Psoas muscle (tissue), 8 donors: ENCODE results near the gene OR4D1. TPM values are rescaled to one million over a fixed set of nuclear protein-coding genes. Genes with fewer than 3 reads are reported as not detected.
A peak's percentile ranks its signal among the peaks of the same experiment; 100 is the strongest.

Experiments
- ATAC-seq, 4 donors: fragments of 200-7000 bp; cut with Tn5 transposase; one replicate each; pipeline ENCODE4 v1.9.1; 2020; ENCODE audit warnings: moderate library complexity in 3 of 4, mild to moderate bottlenecking in 2 of 4
- DNase-seq, 2 donors: peaks; one replicate each; pipeline ENCODE4 v3.0.0-alpha.2; 2020
- H3K27ac ChIP-seq: fragments of 200-600 bp; one replicate; pipeline ENCODE4 v1.8.0; 2022
- H3K27me3 ChIP-seq, 3 donors: fragments of 200-600 bp in 1 of 3; one replicate each; pipeline versions ENCODE4 v1.6.1 to v1.8.0; 2013 to 2022; ENCODE audit warnings: low read length in 2 of 3, mild to moderate bottlenecking in 2 of 3, moderate library complexity in 1 of 3; ENCODE audit not compliant: insufficient read depth in 3 of 3
- H3K36me3 ChIP-seq, 2 donors: fragments of 200-600 bp in 1 of 2; one replicate each; pipeline versions ENCODE4 v1.6.1 to v1.8.0; 2013 to 2022; ENCODE audit warnings: low read depth in 1 of 2, mild to moderate bottlenecking in 1 of 2, moderate library complexity in 1 of 2; ENCODE audit not compliant: insufficient read depth in 1 of 2
- H3K4me1 ChIP-seq: fragments of 200-600 bp; one replicate; pipeline ENCODE4 v1.8.0; 2022
- H3K4me3 ChIP-seq: fragments of 200-600 bp; one replicate; pipeline ENCODE4 v1.8.0; 2022; ENCODE audit warnings: mild to moderate bottlenecking
- H3K9me3 ChIP-seq: fragments of 200-600 bp; one replicate; pipeline ENCODE4 v1.8.0; 2022
- WGBS, 3 donors: extraction: QIAGEN DNeasy Blood & Tissue Kit; methylation state at CpG; one replicate each; pipeline versions ENCODE4 v1.1.6 to v1.1.7; 2013; 5-methylcytosine and 5-hydroxymethylcytosine counted together
- intact Hi-C, 2 donors: fragments of 100-400 bp; cut with DNase I; formaldehyde crosslinking; loops; one replicate each; pipeline versions ENCODE4 v1.11.0 to v1.14.2; 2022
- polyA plus RNA-seq, 3 donors: library from polyadenylated mRNA; stranded (reverse); fragments of 200-250 nt; gene quantifications; one replicate each; pipeline ENCODE4 v1.2.3, GENCODE V29; 2013
- total RNA-seq, 4 donors: library from RNA; stranded (reverse); fragmentation: NEBNext Ultra II Directional in 2 of 4; extraction: Animal tissue kit (Norgen Biotek cat#: 25700) in 2 of 4; gene quantifications; one replicate each; pipeline versions ENCODE4 v1.2.1 to v1.2.4, GENCODE V29; 2021 to 2023
- TF ChIP-seq, protein P1 (sequence below): fragments of 200-600 bp; IDR thresholded peaks from one replicate; pipeline ENCODE4 v1.8.0; 2022; ENCODE audit warnings: antibody characterized with exemption
- donor health status: healthy with polysubstance abuse.
- donor health status: DM: no; HTN: no; CAD: no; lungs with moderate emphysema.
- donor health status: Bipolar disorder and iron deficiency.
- donor health status: healthy.
- donor health status: DM: yes; HTN: yes; CAD: no.
- donor health status: DM: no; HTN: no; CAD: no.
- donor health status: DM: no; HTN: no; CAD: no.
- donor health status: DM: yes; HTN: yes; CAD: no.

The OR4D1 gene
- total and polyA plus RNA-seq, 7 donors, result 0.03 TPM; not detected in 5

DNA sequence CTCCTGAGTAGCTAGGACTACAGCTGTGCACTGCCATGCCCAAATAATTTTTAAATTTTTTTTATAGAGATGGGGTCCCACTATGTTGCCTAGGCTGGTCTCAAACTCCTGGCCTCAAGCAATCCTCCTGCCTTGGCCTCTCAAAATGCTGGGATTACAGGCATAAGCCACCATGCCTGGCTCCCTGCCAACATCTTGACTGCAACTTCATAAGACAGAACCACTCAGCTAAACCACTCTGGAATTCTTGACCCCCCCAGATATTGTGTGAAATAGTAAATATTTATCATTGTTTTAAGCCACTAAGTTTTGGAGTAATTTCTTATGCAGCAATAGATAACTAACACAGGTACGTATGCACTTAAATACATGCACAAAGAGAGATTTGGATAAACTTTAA, 39.0 kb upstream of the OR4D1 start:
- Histone ChIP-seq H3K27me3 (no peaks in the 10 kb centered on the region), H3K9me3 (no peaks in the 10 kb centered on the region), H3K36me3 (no peaks in the 10 kb centered on the region), H3K4me3 (no peak overlapping the region), H3K27ac (no peak overlapping the region), H3K4me1 (no peaks in the 10 kb centered on the region)
- WGBS, 3 donors, result 79 to 87% (median 87%) methylated on average over 1 of the region's 1 CpG
- TF ChIP-seq, protein P1, sequence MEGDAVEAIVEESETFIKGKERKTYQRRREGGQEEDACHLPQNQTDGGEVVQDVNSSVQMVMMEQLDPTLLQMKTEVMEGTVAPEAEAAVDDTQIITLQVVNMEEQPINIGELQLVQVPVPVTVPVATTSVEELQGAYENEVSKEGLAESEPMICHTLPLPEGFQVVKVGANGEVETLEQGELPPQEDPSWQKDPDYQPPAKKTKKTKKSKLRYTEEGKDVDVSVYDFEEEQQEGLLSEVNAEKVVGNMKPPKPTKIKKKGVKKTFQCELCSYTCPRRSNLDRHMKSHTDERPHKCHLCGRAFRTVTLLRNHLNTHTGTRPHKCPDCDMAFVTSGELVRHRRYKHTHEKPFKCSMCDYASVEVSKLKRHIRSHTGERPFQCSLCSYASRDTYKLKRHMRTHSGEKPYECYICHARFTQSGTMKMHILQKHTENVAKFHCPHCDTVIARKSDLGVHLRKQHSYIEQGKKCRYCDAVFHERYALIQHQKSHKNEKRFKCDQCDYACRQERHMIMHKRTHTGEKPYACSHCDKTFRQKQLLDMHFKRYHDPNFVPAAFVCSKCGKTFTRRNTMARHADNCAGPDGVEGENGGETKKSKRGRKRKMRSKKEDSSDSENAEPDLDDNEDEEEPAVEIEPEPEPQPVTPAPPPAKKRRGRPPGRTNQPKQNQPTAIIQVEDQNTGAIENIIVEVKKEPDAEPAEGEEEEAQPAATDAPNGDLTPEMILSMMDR, result no peak
- no peak for DNase-seq
- intact Hi-C loops, result no loop called here
- ATAC-seq, result no peak

DNA sequence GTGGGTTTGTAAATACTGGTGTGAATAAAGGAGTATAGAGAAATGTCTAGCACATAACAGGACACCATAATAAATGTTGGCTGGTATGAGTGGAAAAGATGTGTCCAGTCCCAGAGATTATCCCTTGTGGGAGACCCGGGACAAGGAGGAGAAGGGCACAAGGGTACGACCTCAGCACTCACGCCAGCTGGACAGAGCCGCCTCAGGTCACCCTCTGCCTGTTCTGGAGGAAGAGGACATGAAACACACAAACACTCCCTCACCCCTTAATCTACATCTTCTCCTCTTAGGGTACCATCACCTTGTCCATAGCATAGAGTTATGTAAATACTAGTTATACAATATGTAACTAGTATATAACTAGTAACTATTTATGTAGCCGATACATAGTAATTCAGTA, 38.2 kb upstream of the OR4D1 start:
- H3K27me3 ChIP-seq, result no peaks in the 10 kb centered on the region
- TF ChIP-seq, protein P1, result no peak
- no peak overlapping the region for H3K27ac ChIP-seq
- H3K9me3 ChIP-seq, result no peaks in the 10 kb centered on the region
- WGBS, 3 donors, result 42 to 60% (median 57%) methylated on average over 5 of the region's 5 CpGs
- no peak for ATAC-seq
- intact Hi-C loops, result loop anchor here (5.0 to 10.0 kb wide), 3 partner anchors 103 to 975 kb away; partner anchors contain the start of genes MRPS23 (in 1 of the 2) and SRSF1 (in 1 of the 2)
- no peaks in the 10 kb centered on the region for H3K4me1 ChIP-seq
- no peak overlapping the region for H3K4me3 ChIP-seq
- DNase-seq, result no peak
- H3K36me3 ChIP-seq, result no peaks in the 10 kb centered on the region

DNA sequence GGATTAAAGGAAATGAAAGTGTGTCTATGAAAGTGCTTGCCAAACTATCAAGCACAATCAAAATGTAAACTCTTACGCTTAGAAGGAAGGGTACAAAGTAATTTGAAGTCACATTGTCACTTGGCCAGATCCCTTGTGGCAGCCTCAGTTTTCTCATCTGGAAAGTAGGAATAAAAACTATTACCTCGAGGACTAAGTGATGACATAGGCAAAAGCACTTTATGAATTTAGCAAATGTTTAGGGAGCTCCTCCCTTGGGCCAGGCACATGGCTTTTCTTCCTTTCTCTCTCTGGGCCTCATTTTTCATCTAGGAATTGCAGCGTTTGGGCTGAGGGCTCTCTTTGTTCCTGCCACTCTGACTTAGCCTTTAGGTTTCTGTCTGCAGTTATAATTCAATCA, 36.5 kb upstream of the OR4D1 start:
- Histone ChIP-seq H3K4me3 (no peak overlapping the region), H3K36me3 (no peaks in the 10 kb centered on the region), H3K9me3 (no peaks in the 10 kb centered on the region), H3K4me1 (no peaks in the 10 kb centered on the region), H3K27me3 (no peaks in the 10 kb centered on the region), H3K27ac (no peak overlapping the region)
- 57 to 65% (median 62%) methylated on average over 3 of the region's 3 CpGs for WGBS, 3 donors
- TF ChIP-seq, protein P1, result no peak
- DNase-seq, result no peak
- intact Hi-C loops, result loop anchor here (5.0 to 10.0 kb wide), 3 partner anchors 104 to 977 kb away; partner anchors contain the start of genes MRPS23 (in 1 of the 2) and SRSF1 (in 1 of the 2)
- ATAC-seq, result no peak

DNA sequence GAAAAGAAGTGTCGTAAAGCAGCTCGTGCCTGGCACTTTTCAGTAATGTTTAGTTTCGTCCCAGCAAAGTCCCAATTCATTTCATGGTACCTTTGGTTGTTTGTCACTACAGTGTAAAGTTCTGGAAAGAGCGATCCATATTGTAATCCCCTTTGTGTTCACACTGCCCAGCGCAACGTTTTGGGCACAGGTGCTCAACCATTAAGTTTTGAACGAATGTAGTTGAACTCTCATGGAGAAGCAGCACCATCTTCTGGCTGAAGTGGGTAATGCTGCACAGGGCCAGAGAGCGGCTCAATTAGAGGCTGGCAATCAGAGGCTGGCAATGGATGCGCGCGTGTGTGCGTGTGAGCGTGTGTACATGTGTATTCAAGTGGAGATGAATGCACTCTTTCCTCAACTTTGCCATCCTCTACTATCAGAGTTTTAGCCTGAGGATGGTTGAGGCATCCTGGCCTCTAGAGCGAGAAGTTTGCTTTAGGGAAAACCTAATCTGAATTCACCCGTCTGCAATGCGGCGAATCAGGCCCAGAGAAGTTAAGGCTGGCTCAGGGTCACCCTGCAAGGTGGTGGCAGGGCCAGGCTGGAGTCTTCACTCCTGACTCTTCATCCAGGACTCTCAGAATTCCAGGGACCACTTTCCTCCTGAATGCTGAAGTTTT, 35.1 kb upstream of the OR4D1 start:
- no peaks in the 10 kb centered on the region for H3K9me3 ChIP-seq
- peak; percentile 68 to 84 for DNase-seq
- 30 to 32% (median 30%) methylated on average over 17 of the region's 17 CpGs for WGBS, 3 donors
- no peaks in the 10 kb centered on the region for H3K36me3 ChIP-seq
- H3K4me1 ChIP-seq, result no peaks in the 10 kb centered on the region
- intact Hi-C loops, result loop anchor here (5.0 to 10.0 kb wide), 3 partner anchors 106 to 978 kb away; partner anchors contain the start of genes MRPS23 (in 1 of the 2) and SRSF1 (in 1 of the 2)
- peak; percentile 88 to 97 (median 92) for ATAC-seq
- no peak overlapping the region for H3K27ac ChIP-seq
- H3K4me3 ChIP-seq, result no peak overlapping the region
- H3K27me3 ChIP-seq, result peaks cover 0 to 4% (median 0%) of the 10 kb centered on the region in 3 donors
- TF ChIP-seq, protein P1, result peak; percentile 94
